Neural cell (in vitro differentiated cells): ENCODE results near the gene ZNF786.

ENCODE experiments used
- CTCF ChIP-seq: fragments of 450-650 bp; IDR thresholded peaks from 2 replicates; pipeline ENCODE4 v1.5.1; 2014; ENCODE audit warnings: antibody characterized with exemption, mild to moderate bottlenecking, moderate library complexity; ENCODE audit not compliant: poor library complexity, severe bottlenecking
- SMC3 ChIP-seq: fragments of 450-650 bp; conservative IDR thresholded peaks from 2 replicates; pipeline ENCODE4 v1.6.1; 2014; ENCODE audit warnings: antibody characterized with exemption, mild to moderate bottlenecking, moderate library complexity; ENCODE audit not compliant: poor library complexity

DNA sequence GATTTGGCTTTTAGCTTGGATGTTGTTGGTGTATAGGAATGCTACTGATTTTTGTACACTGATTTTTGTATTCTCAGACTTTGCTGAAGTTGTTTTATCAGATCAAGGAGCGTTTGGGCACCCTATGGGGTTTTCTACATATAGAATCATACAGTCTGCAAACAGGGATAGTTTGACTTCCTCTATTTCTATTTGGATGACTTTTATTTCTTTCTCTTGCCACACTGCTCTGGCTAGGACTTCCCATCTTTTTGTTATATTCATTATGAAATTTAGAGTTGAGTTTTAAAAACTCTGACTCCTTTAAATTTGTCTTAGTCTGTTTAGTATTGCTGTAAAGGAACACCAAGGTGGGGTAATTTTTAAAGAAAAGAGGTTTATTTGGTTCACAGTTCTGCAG lies 4.7 kb downstream of the ZNF786 start:
- TF ChIP-seq SMC3 (no peak), CTCF (no peak)
